WTC11 (cell line): ENCODE data around the gene ATP8B3.

Source experiments
- ETV6 ChIP-seq: sonication (generic); formaldehyde crosslinking; IDR thresholded peaks from 2 replicates; pipeline ENCODE4 v1.8.1; 2022; ENCODE audit warnings: mild to moderate bottlenecking, missing genetic modification reagents
- TF ChIP-seq, protein P1 (sequence below): sonication (generic); formaldehyde crosslinking; IDR thresholded peaks from 2 replicates; pipeline ENCODE4 v1.8.0; 2023; ENCODE audit warnings: mild to moderate bottlenecking, missing genetic modification reagents
- TF ChIP-seq, protein P2 (sequence below): fragments of 200-600 bp; IDR thresholded peaks from 2 replicates; pipeline ENCODE4 v1.8.0; 2022; ENCODE audit warnings: antibody characterized with exemption

DNA sequence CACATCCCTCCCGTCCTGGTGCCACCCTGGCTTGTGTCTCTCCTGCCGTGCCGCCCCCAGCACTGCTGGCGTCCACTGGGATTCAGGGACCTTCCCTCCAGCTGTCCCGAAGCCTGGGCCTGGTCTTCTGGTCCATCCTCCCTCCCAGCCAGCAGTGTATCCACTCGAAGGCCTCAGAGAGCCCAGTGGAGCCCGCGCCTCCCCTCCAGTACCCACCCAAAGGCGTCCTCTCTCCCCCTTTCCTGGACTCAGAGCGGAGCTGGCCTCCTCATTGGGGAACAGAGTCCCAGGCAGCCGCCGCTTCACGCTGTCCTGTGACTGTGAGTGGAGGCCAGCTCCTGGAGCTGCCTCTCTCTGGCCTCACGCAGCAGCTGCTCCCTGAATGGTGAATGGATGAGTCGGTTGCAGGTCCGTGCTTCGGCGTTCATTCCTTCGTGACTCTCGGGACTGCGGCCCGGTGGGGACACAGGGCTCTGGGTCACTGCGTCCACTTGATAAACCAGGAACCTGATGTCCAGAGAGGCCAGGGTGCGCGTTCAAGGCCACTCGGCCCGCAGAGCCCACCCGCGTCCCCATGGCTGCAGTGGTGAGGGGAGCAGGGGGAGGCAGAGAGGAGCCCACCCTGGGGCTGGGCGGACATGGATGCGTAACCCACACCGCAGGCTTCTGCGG lies 46.7 kb downstream of the ATP8B3 start:
- TF ChIP-seq ETV6 (CRISPR knock-in tag): no peak
- TF ChIP-seq, protein P1, sequence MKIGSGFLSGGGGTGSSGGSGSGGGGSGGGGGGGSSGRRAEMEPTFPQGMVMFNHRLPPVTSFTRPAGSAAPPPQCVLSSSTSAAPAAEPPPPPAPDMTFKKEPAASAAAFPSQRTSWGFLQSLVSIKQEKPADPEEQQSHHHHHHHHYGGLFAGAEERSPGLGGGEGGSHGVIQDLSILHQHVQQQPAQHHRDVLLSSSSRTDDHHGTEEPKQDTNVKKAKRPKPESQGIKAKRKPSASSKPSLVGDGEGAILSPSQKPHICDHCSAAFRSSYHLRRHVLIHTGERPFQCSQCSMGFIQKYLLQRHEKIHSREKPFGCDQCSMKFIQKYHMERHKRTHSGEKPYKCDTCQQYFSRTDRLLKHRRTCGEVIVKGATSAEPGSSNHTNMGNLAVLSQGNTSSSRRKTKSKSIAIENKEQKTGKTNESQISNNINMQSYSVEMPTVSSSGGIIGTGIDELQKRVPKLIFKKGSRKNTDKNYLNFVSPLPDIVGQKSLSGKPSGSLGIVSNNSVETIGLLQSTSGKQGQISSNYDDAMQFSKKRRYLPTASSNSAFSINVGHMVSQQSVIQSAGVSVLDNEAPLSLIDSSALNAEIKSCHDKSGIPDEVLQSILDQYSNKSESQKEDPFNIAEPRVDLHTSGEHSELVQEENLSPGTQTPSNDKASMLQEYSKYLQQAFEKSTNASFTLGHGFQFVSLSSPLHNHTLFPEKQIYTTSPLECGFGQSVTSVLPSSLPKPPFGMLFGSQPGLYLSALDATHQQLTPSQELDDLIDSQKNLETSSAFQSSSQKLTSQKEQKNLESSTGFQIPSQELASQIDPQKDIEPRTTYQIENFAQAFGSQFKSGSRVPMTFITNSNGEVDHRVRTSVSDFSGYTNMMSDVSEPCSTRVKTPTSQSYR (CRISPR knock-in tag): no peak
- TF ChIP-seq, protein P2, sequence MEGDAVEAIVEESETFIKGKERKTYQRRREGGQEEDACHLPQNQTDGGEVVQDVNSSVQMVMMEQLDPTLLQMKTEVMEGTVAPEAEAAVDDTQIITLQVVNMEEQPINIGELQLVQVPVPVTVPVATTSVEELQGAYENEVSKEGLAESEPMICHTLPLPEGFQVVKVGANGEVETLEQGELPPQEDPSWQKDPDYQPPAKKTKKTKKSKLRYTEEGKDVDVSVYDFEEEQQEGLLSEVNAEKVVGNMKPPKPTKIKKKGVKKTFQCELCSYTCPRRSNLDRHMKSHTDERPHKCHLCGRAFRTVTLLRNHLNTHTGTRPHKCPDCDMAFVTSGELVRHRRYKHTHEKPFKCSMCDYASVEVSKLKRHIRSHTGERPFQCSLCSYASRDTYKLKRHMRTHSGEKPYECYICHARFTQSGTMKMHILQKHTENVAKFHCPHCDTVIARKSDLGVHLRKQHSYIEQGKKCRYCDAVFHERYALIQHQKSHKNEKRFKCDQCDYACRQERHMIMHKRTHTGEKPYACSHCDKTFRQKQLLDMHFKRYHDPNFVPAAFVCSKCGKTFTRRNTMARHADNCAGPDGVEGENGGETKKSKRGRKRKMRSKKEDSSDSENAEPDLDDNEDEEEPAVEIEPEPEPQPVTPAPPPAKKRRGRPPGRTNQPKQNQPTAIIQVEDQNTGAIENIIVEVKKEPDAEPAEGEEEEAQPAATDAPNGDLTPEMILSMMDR: no peak
